DOHH2 (cell line): ENCODE measurements around the gene KCTD15.

Experiments
- H3F3A ChIP-seq: fragments of 200-600 bp; sonication (generic), shearing (Covaris generic); 2 replicates; pipeline ENCODE4 v1.6.0; 2016; ENCODE audit warnings: antibody characterized with exemption, mild to moderate bottlenecking; ENCODE audit not compliant: control insufficient read depth, insufficient read depth
- H3K27ac ChIP-seq: fragments of 200-600 bp; sonication (generic); 2 replicates; pipeline ENCODE4 v1.5.1; 2014; ENCODE audit warnings: low read depth, mild to moderate bottlenecking, low read length, moderate library complexity
- H3K27me3 ChIP-seq: fragments of 200-600 bp; sonication (generic); 2 replicates; pipeline ENCODE4 v1.6.1; 2014; ENCODE audit warnings: mild to moderate bottlenecking, low read length, mixed read lengths; ENCODE audit not compliant: control insufficient read depth
- H3K36me3 ChIP-seq: fragments of 200-600 bp; sonication (generic); 2 replicates; pipeline ENCODE4 v1.6.1; 2014; ENCODE audit warnings: mild to moderate bottlenecking, low read length, moderate library complexity, mixed read lengths; ENCODE audit not compliant: control insufficient read depth
- H3K4me1 ChIP-seq: fragments of 200-600 bp; sonication (generic); 2 replicates; pipeline ENCODE4 v1.6.1; 2014; ENCODE audit warnings: mild to moderate bottlenecking, low read length, mixed read lengths; ENCODE audit not compliant: control insufficient read depth
- H3K4me2 ChIP-seq: fragments of 200-600 bp; sonication (generic); 2 replicates; pipeline ENCODE4 v1.6.0; 2014; ENCODE audit warnings: mild to moderate bottlenecking, low read length, moderate library complexity
- H3K4me3 ChIP-seq: fragments of 200-600 bp; sonication (generic); 2 replicates; pipeline ENCODE4 v1.5.1; 2014; ENCODE audit warnings: mild to moderate bottlenecking, low read length, mixed read lengths
- H3K79me2 ChIP-seq: fragments of 200-600 bp; sonication (generic); 2 replicates; pipeline ENCODE4 v1.6.1; 2014; ENCODE audit warnings: mild to moderate bottlenecking, low read length, mixed read lengths; ENCODE audit not compliant: control insufficient read depth
- H3K9me2 ChIP-seq: fragments of 200-600 bp; sonication (generic); replicated peaks from 2 replicates; pipeline ENCODE4 v1.6.1; 2014; ENCODE audit warnings: mild to moderate bottlenecking, low read length, mixed read lengths; ENCODE audit not compliant: control insufficient read depth
- H3K9me3 ChIP-seq: fragments of 200-600 bp; sonication (generic); 2 replicates; pipeline ENCODE4 v1.6.1; 2014; ENCODE audit warnings: antibody characterized with exemption, low read length, mixed read lengths; ENCODE audit not compliant: control insufficient read depth, insufficient read depth
- H4K20me1 ChIP-seq: fragments of 200-600 bp; sonication (generic); 2 replicates; pipeline ENCODE4 v1.6.0; 2014; ENCODE audit warnings: low read depth, mild to moderate bottlenecking, antibody characterized with exemption, low read length, moderate library complexity; ENCODE audit not compliant: control insufficient read depth, insufficient read depth
- CTCF ChIP-seq: fragments of 200-600 bp; sonication (generic); IDR thresholded peaks from one replicate; pipeline ENCODE4 v1.5.1; 2014; ENCODE audit warnings: antibody characterized with exemption, mild to moderate bottlenecking, low read depth, low read length; ENCODE audit not compliant: poor library complexity, severe bottlenecking
- EZH2phosphoT487 ChIP-seq: fragments of 200-600 bp; sonication (generic); IDR thresholded peaks from 2 replicates; pipeline ENCODE4 v1.6.1; 2017; ENCODE audit warnings: borderline replicate concordance, mild to moderate bottlenecking, antibody characterized with exemption, low read length, moderate library complexity, mixed read lengths

Gene KCTD15

GRCh38 chr19:33830264-33830663, 33.6 kb downstream of the KCTD15 start:
- H4K20me1 ChIP-seq, result no peaks in the 10 kb centered on the region
- no peaks in the 10 kb centered on the region for H3K36me3 ChIP-seq
- no peaks in the 10 kb centered on the region for H3F3A ChIP-seq
- no peaks in the 10 kb centered on the region for H3K79me2 ChIP-seq
- TF ChIP-seq CTCF (no peak), EZH2phosphoT487 (no peak)
- H3K4me1 ChIP-seq, result no peaks in the 10 kb centered on the region
- H3K4me3 ChIP-seq, result no peak overlapping the region
- H3K4me2 ChIP-seq, result no peak overlapping the region
- H3K27ac ChIP-seq, result no peak overlapping the region
- no peaks in the 10 kb centered on the region for H3K9me2 ChIP-seq
- H3K27me3 ChIP-seq, result no peaks in the 10 kb centered on the region
- no peaks in the 10 kb centered on the region for H3K9me3 ChIP-seq

GRCh38 chr19:33831825-33832224, 35.2 kb downstream of the KCTD15 start:
- no peaks in the 10 kb centered on the region for H3K9me3 ChIP-seq
- TF ChIP-seq EZH2phosphoT487 (no peak), CTCF (no peak)
- no peaks in the 10 kb centered on the region for H3K36me3 ChIP-seq
- H3K27me3 ChIP-seq, result no peaks in the 10 kb centered on the region
- no peak overlapping the region for H3K4me2 ChIP-seq
- no peaks in the 10 kb centered on the region for H3K9me2 ChIP-seq
- no peak overlapping the region for H3K4me3 ChIP-seq
- H3K4me1 ChIP-seq, result no peaks in the 10 kb centered on the region
- no peaks in the 10 kb centered on the region for H3K79me2 ChIP-seq
- no peaks in the 10 kb centered on the region for H4K20me1 ChIP-seq
- no peaks in the 10 kb centered on the region for H3F3A ChIP-seq
- no peak overlapping the region for H3K27ac ChIP-seq

GRCh38 chr19:33832633-33833032, 36.0 kb downstream of the KCTD15 start:
- H3K27ac ChIP-seq, result no peak overlapping the region
- TF ChIP-seq CTCF (no peak), EZH2phosphoT487 (no peak)
- H3K79me2 ChIP-seq, result no peaks in the 10 kb centered on the region
- H3K4me2 ChIP-seq, result no peak overlapping the region
- H3K4me1 ChIP-seq, result no peaks in the 10 kb centered on the region
- no peaks in the 10 kb centered on the region for H3K9me2 ChIP-seq
- H3F3A ChIP-seq, result no peaks in the 10 kb centered on the region
- H3K4me3 ChIP-seq, result no peak overlapping the region
- no peaks in the 10 kb centered on the region for H3K36me3 ChIP-seq
- H4K20me1 ChIP-seq, result no peaks in the 10 kb centered on the region
- no peaks in the 10 kb centered on the region for H3K27me3 ChIP-seq
- no peaks in the 10 kb centered on the region for H3K9me3 ChIP-seq

- no peaks in the 10 kb centered on the region for H4K20me1 ChIP-seq
- H3K9me2 ChIP-seq, result no peaks in the 10 kb centered on the region
- H3K79me2 ChIP-seq, result no peaks in the 10 kb centered on the region
Observed at GRCh38 chr19:33840382-33840781, 43.7 kb downstream of the KCTD15 start.

More at GRCh38 chr19:33840382-33840781, 43.7 kb downstream of the KCTD15 start:
- no peak overlapping the region for H3K4me2 ChIP-seq
- TF ChIP-seq CTCF, result no peak
- TF ChIP-seq EZH2phosphoT487, result no peak
- H3K4me1 ChIP-seq, result no peaks in the 10 kb centered on the region
- H3K27me3 ChIP-seq, result peaks cover 3% of the 10 kb centered on the region; the same call in 1 of the 2 replicates
- no peaks in the 10 kb centered on the region for H3K9me3 ChIP-seq
- H3K4me3 ChIP-seq, result no peak overlapping the region
- no peaks in the 10 kb centered on the region for H3F3A ChIP-seq
- H3K36me3 ChIP-seq, result no peaks in the 10 kb centered on the region
- H3K27ac ChIP-seq, result no peak overlapping the region
